Measurements from ENCODE around the gene C2CD3.
"Not testable (repeated sequence)": the region's sequence is repeated elsewhere in the genome, so short reads cannot be mapped to it uniquely, and the experiment has no call there.

Gene C2CD3

GRCh38 chr11:74102321-74102720 lies 68.5 kb downstream of the C2CD3 start:
- DNase-seq: no peak

GRCh38 chr11:74100735-74101134 lies 70.1 kb downstream of the C2CD3 start:
- DNase-seq: no peak

- DNase-seq: no peak
Measured at GRCh38 chr11:74100231-74100630, 70.6 kb downstream of the C2CD3 start.

GRCh38 chr11:74097686-74098237 lies 73.0 kb downstream of the C2CD3 start:
- DNase-seq: no peak

GRCh38 chr11:74094393-74094792 lies 76.4 kb downstream of the C2CD3 start:
- no peak for DNase-seq

- no peak for DNase-seq
Measured at GRCh38 chr11:74092425-74092824, 78.4 kb downstream of the C2CD3 start.

GRCh38 chr11:74091549-74091948 lies 79.3 kb downstream of the C2CD3 start:
- DNase-seq: no peak

GRCh38 chr11:74090701-74091100 lies 80.1 kb downstream of the C2CD3 start:
- DNase-seq: no peak

GRCh38 chr11:74086242-74086884 lies 84.4 kb downstream of the C2CD3 start:
- no peak for DNase-seq

- no peak for DNase-seq
Measured at GRCh38 chr11:74085542-74085892, 85.3 kb downstream of the C2CD3 start.

- no peak for DNase-seq
Measured at GRCh38 chr11:74084796-74085541, 85.8 kb downstream of the C2CD3 start.

- not testable (repeated sequence) for DNase-seq
Measured at GRCh38 chr11:74083927-74084326, 86.9 kb downstream of the C2CD3 start.

- DNase-seq: no peak
Measured at GRCh38 chr11:74081428-74081827, 89.4 kb downstream of the C2CD3 start.

- no peak for DNase-seq
Measured at GRCh38 chr11:74077193-74077592, 93.6 kb downstream of the C2CD3 start.

GRCh38 chr11:74072721-74073120 lies 98.1 kb downstream of the C2CD3 start:
- no peak for DNase-seq

GRCh38 chr11:74072286-74072685 lies 98.5 kb downstream of the C2CD3 start:
- no peak for DNase-seq

GRCh38 chr11:74070723-74071492 lies 99.9 kb downstream of the C2CD3 start:
- no peak for DNase-seq

- DNase-seq: no peak
Measured at GRCh38 chr11:74069146-74070046, 101.4 kb downstream of the C2CD3 start.

GRCh38 chr11:74066663-74067062 lies 104.1 kb downstream of the C2CD3 start:
- not testable (repeated sequence) for DNase-seq

GRCh38 chr11:74065534-74065933 lies 105.3 kb downstream of the C2CD3 start:
- not testable (repeated sequence) for DNase-seq

GRCh38 chr11:74063628-74064027 lies 107.2 kb downstream of the C2CD3 start:
- not testable (repeated sequence) for DNase-seq

- not testable (repeated sequence) for DNase-seq
Measured at GRCh38 chr11:74061599-74061998, 109.2 kb downstream of the C2CD3 start.
